BLaER1 treated with 17β-estradiol and CSF1 and Interleukin-3, amounts not matched to agents 10 nM and 100 nM (cell line): ENCODE measurements around the gene EXOC6.

Source experiments
- H3K27ac ChIP-seq, 11 experiments: shearing (Covaris generic); formaldehyde crosslinking; 2 replicates each; pipeline ENCODE4 v1.8.1; 2022
- H3K27me3 ChIP-seq, 11 experiments: shearing (Covaris generic); formaldehyde crosslinking; 2 replicates each; pipeline ENCODE4 v1.8.1; 2022
- H3K36me3 ChIP-seq, 11 experiments: shearing (Covaris generic); formaldehyde crosslinking; 2 replicates each; pipeline ENCODE4 v1.8.1; 2022
- H3K4me1 ChIP-seq, 10 experiments: shearing (Covaris generic); formaldehyde crosslinking; 2 replicates each; pipeline ENCODE4 v1.8.1; 2022
- H3K4me2 ChIP-seq, 11 experiments: shearing (Covaris generic); formaldehyde crosslinking; 2 replicates each; pipeline ENCODE4 v1.8.1; 2022
- H3K4me3 ChIP-seq, 10 experiments: shearing (Covaris generic); formaldehyde crosslinking; 2 replicates each; pipeline ENCODE4 v1.8.1; 2022
- H3K9ac ChIP-seq, 11 experiments: shearing (Covaris generic); formaldehyde crosslinking; 2 replicates each; pipeline ENCODE4 v1.8.1; 2022
- H3K9me3 ChIP-seq, 11 experiments: shearing (Covaris generic); formaldehyde crosslinking; replicated peaks in 1 of 11; 2 replicates each; pipeline ENCODE4 v1.8.1; 2022
- H4K20me1 ChIP-seq, 11 experiments: shearing (Covaris generic); formaldehyde crosslinking; 2 replicates each; pipeline ENCODE4 v1.8.1; 2022
- Cebpa-rat ChIP-seq, 11 experiments: shearing (Covaris generic); IDR thresholded peaks; 2 replicates each; pipeline ENCODE4 v1.8.1; 2022

EXOC6 gene

GRCh38 chr10:92851003-92851402 is 2.7 kb downstream of the EXOC6 start:
- H4K20me1 ChIP-seq = peaks cover 0 to 10% (median 0%) of the 10 kb centered on the region in 11 experiments; a peak in 2 of 22 replicates
- H3K4me2 ChIP-seq = no peak overlapping the region
- no peaks in the 10 kb centered on the region for H3K27me3 ChIP-seq
- TF ChIP-seq Cebpa-rat (IDR thresholded peaks at IDR 0.05) = no peak
- no peak overlapping the region for H3K27ac ChIP-seq
- no peak overlapping the region for H3K9ac ChIP-seq
- H3K9me3 ChIP-seq = peaks cover 3 to 13% (median 4%) of the 10 kb centered on the region in 11 experiments; a peak in 16 of 22 replicates
- no peaks in the 10 kb centered on the region; a peak in 1 of 22 replicates for H3K36me3 ChIP-seq
- H3K4me3 ChIP-seq = no peak overlapping the region
- H3K4me1 ChIP-seq = peaks cover 27 to 37% (median 34%) of the 10 kb centered on the region in 10 experiments

GRCh38 chr10:92855560-92855959 is 7.2 kb downstream of the EXOC6 start:
- TF ChIP-seq Cebpa-rat (IDR thresholded peaks at IDR 0.05) = no peak
- H3K27ac ChIP-seq = no peak overlapping the region
- no peaks in the 10 kb centered on the region for H3K27me3 ChIP-seq
- H3K36me3 ChIP-seq = peaks cover 0 to 24% (median 10%) of the 10 kb centered on the region in 11 experiments; a peak in 12 of 22 replicates
- H3K4me1 ChIP-seq = peaks cover 0 to 1% (median 0%) of the 10 kb centered on the region in 10 experiments; a peak in 4 of 20 replicates
- no peak overlapping the region for H3K9ac ChIP-seq
- H3K4me2 ChIP-seq = no peak overlapping the region
- no peak overlapping the region for H3K4me3 ChIP-seq
- H3K9me3 ChIP-seq = peaks cover 40 to 52% (median 44%) of the 10 kb centered on the region in 11 experiments
- peaks cover 0 to 10% (median 0%) of the 10 kb centered on the region in 11 experiments; a peak in 2 of 22 replicates for H4K20me1 ChIP-seq

- TF ChIP-seq Cebpa-rat (IDR thresholded peaks at IDR 0.05) = no peak
- no peak overlapping the region for H3K9ac ChIP-seq
- H3K4me1 ChIP-seq = peaks cover 0 to 9% (median 0%) of the 10 kb centered on the region in 10 experiments; a peak in 2 of 20 replicates
- H3K36me3 ChIP-seq = peaks cover 0 to 25% (median 10%) of the 10 kb centered on the region in 11 experiments; a peak in 13 of 22 replicates
- H3K9me3 ChIP-seq = peaks cover 43 to 68% (median 54%) of the 10 kb centered on the region in 11 experiments
- H3K27ac ChIP-seq = no peak overlapping the region
- H3K4me2 ChIP-seq = no peak overlapping the region
- H3K4me3 ChIP-seq = no peak overlapping the region; a peak in 3 of 20 replicates
- no peaks in the 10 kb centered on the region for H3K27me3 ChIP-seq
- peaks cover 0 to 13% (median 0%) of the 10 kb centered on the region in 11 experiments; a peak in 1 of 22 replicates for H4K20me1 ChIP-seq
These were observed 9.7 kb downstream of the EXOC6 start for GRCh38 chr10:92857904-92858514.

GRCh38 chr10:92867235-92867634 is 18.9 kb downstream of the EXOC6 start:
- no peaks in the 10 kb centered on the region for H3K27me3 ChIP-seq

GRCh38 chr10:92868036-92868435 is 19.7 kb downstream of the EXOC6 start:
- Histone ChIP-seq H3K9ac (no peak overlapping the region), H3K36me3 (peaks cover 0 to 4% (median 0%) of the 10 kb centered on the region in 11 experiments; a peak in 3 of 22 replicates), H3K4me1 (peaks cover 0 to 24% (median 11%) of the 10 kb centered on the region in 10 experiments; a peak in 14 of 20 replicates), H3K4me2 (no peak overlapping the region), H4K20me1 (peaks cover 0 to 8% (median 0%) of the 10 kb centered on the region in 11 experiments; a peak in 2 of 22 replicates), H3K27me3 (no peaks in the 10 kb centered on the region), H3K9me3 (peaks cover 4 to 17% (median 11%) of the 10 kb centered on the region in 11 experiments; a peak in 14 of 22 replicates), H3K4me3 (no peak overlapping the region), H3K27ac (no peak overlapping the region)
- TF ChIP-seq Cebpa-rat (IDR thresholded peaks at IDR 0.05) = no peak

More at GRCh38 chr10:92867235-92867634, 18.9 kb downstream of the EXOC6 start:
- H4K20me1 ChIP-seq = peaks cover 0 to 7% (median 0%) of the 10 kb centered on the region in 11 experiments; a peak in 2 of 22 replicates
- H3K36me3 ChIP-seq = peaks cover 0 to 4% (median 0%) of the 10 kb centered on the region in 11 experiments; a peak in 3 of 22 replicates
- no peak overlapping the region for H3K9ac ChIP-seq
- H3K9me3 ChIP-seq = peaks cover 7 to 22% (median 14%) of the 10 kb centered on the region in 11 experiments; a peak in 16 of 22 replicates
- peaks cover 0 to 20% (median 6%) of the 10 kb centered on the region in 10 experiments; a peak in 10 of 20 replicates for H3K4me1 ChIP-seq
- no peak overlapping the region for H3K4me2 ChIP-seq
- TF ChIP-seq Cebpa-rat (IDR thresholded peaks at IDR 0.05) = no peak
- no peak overlapping the region for H3K4me3 ChIP-seq
- H3K27ac ChIP-seq = no peak overlapping the region

GRCh38 chr10:92868557-92868956 is 20.2 kb downstream of the EXOC6 start:
- Histone ChIP-seq H3K36me3 (peaks cover 0 to 4% (median 0%) of the 10 kb centered on the region in 11 experiments; a peak in 3 of 22 replicates), H3K4me1 (peaks cover 0 to 27% (median 14%) of the 10 kb centered on the region in 10 experiments; a peak in 14 of 20 replicates), H3K27ac (no peak overlapping the region), H3K9me3 (peaks cover 0 to 11% (median 7%) of the 10 kb centered on the region in 11 experiments; a peak in 8 of 22 replicates), H3K4me2 (no peak overlapping the region), H3K4me3 (no peak overlapping the region), H4K20me1 (peaks cover 0 to 11% (median 0%) of the 10 kb centered on the region in 11 experiments; a peak in 2 of 22 replicates), H3K27me3 (no peaks in the 10 kb centered on the region), H3K9ac (no peak overlapping the region)
- no peak for TF ChIP-seq Cebpa-rat (IDR thresholded peaks at IDR 0.05)

- Histone ChIP-seq H3K4me1 (peaks cover 13 to 38% (median 25%) of the 10 kb centered on the region in 10 experiments; a peak in 18 of 20 replicates), H3K36me3 (no peaks in the 10 kb centered on the region), H3K9ac (no peak overlapping the region), H3K27me3 (no peaks in the 10 kb centered on the region), H4K20me1 (peaks cover 0 to 12% (median 5%) of the 10 kb centered on the region in 11 experiments; a peak in 8 of 22 replicates), H3K9me3 (no peaks in the 10 kb centered on the region), H3K4me3 (no peak overlapping the region), H3K4me2 (peak overlapping the region in 7 of 11 experiments; percentile 7 to 42 (median 30); a peak in 9 of 22 replicates), H3K27ac (no peak overlapping the region)
- no peak for TF ChIP-seq Cebpa-rat (IDR thresholded peaks at IDR 0.05)
These were observed 24.7 kb downstream of the EXOC6 start for GRCh38 chr10:92873029-92873428.

- H4K20me1 ChIP-seq = peaks cover 0 to 34% (median 16%) of the 10 kb centered on the region in 11 experiments; a peak in 13 of 22 replicates
- peaks cover 20 to 33% (median 27%) of the 10 kb centered on the region in 10 experiments for H3K4me1 ChIP-seq
- no peak overlapping the region for H3K27ac ChIP-seq
- no peaks in the 10 kb centered on the region for H3K9me3 ChIP-seq
- no peaks in the 10 kb centered on the region for H3K36me3 ChIP-seq
- no peak for TF ChIP-seq Cebpa-rat (IDR thresholded peaks at IDR 0.05)
- H3K4me2 ChIP-seq = peak overlapping the region in 8 of 11 experiments; percentile 7 to 31 (median 26); a peak in 7 of 22 replicates
- H3K4me3 ChIP-seq = no peak overlapping the region
- no peaks in the 10 kb centered on the region for H3K27me3 ChIP-seq
- H3K9ac ChIP-seq = no peak overlapping the region
These were observed 28.3 kb downstream of the EXOC6 start for GRCh38 chr10:92876509-92877036.
